GM06990 (cell line): ENCODE data around the gene NDUFA5.
A peak's percentile ranks its signal among the peaks of the same experiment; 100 is the strongest.
"Not testable (repeated sequence)": the region's sequence is repeated elsewhere in the genome, so short reads cannot be mapped to it uniquely, and the experiment has no call there.

Source experiments
- DNase-seq: peaks from one replicate; pipeline ENCODE4 v3.0.0-alpha.2; 2011; ENCODE audit not compliant: insufficient read length; ENCODE audit errors: extremely low read depth
- H3K27me3 ChIP-seq: replicated peaks from 2 replicates; pipeline ENCODE4 v1.6.0; 2011; ENCODE audit warnings: low read length; ENCODE audit not compliant: control insufficient read depth, insufficient read depth
- H3K36me3 ChIP-seq: 2 replicates; pipeline ENCODE4 v1.5.1; 2011; ENCODE audit warnings: low read length; ENCODE audit not compliant: control insufficient read depth, insufficient read depth
- H3K4me3 ChIP-seq: replicated peaks from 2 replicates; pipeline ENCODE4 v1.5.1; 2011; ENCODE audit warnings: low read depth, mild to moderate bottlenecking, control low read depth, low read length
- TF ChIP-seq, protein P1 (sequence below): IDR thresholded peaks from 2 replicates; pipeline ENCODE4 v1.5.1; 2011; ENCODE audit warnings: low read length, control low read depth, mild to moderate bottlenecking, inconsistent platforms; ENCODE audit not compliant: insufficient read depth, poor library complexity, severe bottlenecking

The NDUFA5 gene

DNA sequence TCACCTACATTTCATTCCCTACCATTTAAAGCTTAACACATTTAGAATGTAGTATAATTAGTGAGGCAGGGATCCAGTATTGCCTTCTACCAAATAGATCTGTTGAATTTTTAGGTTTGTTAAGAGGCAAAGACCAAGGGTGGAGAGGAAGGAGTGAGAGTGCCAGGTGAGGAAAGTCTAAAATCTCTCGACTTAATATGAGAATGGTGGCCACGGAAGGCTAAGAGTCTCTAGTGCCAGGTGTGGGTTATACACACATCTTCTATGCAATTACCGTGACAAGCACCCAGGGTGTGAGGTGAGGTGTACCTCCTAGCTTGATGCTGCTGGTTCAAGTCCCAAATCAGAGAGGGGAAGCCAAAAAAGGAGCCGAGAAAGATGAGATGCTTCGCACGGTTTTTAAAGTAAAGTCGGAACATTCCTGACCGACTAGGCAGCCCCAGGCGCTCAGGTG, 23.7 kb downstream of the NDUFA5 start:
- DNase-seq = no peak
- peak overlapping the region; percentile 78 for H3K4me3 ChIP-seq

DNA sequence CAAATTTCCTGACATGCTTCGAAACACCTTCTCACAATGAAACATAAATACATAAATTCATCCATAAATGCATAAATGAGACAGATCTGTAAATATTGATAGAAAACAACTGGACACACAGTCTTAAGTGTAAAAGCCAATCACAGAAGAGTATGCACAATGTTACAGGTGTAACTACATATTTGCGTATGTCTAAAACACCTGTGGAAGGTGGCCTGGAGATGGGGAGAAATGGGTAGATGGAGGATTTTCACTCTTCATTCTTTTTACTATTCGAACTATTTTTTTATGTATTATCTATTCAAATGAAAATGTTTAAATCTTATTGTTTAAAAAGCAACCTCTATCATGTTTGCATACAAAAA, 24.1 kb downstream of the NDUFA5 start:
- TF ChIP-seq, protein P1, sequence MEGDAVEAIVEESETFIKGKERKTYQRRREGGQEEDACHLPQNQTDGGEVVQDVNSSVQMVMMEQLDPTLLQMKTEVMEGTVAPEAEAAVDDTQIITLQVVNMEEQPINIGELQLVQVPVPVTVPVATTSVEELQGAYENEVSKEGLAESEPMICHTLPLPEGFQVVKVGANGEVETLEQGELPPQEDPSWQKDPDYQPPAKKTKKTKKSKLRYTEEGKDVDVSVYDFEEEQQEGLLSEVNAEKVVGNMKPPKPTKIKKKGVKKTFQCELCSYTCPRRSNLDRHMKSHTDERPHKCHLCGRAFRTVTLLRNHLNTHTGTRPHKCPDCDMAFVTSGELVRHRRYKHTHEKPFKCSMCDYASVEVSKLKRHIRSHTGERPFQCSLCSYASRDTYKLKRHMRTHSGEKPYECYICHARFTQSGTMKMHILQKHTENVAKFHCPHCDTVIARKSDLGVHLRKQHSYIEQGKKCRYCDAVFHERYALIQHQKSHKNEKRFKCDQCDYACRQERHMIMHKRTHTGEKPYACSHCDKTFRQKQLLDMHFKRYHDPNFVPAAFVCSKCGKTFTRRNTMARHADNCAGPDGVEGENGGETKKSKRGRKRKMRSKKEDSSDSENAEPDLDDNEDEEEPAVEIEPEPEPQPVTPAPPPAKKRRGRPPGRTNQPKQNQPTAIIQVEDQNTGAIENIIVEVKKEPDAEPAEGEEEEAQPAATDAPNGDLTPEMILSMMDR = no peak
- DNase-seq = no peak
- no peaks in the 10 kb centered on the region for H3K36me3 ChIP-seq
- no peak overlapping the region for H3K4me3 ChIP-seq
- H3K27me3 ChIP-seq = no peaks in the 10 kb centered on the region

More for the DNA sequence above, 23.7 kb downstream of the NDUFA5 start:
- Histone ChIP-seq H3K36me3 (no peaks in the 10 kb centered on the region), H3K27me3 (no peaks in the 10 kb centered on the region)
- TF ChIP-seq, protein P1 = no peak

DNA sequence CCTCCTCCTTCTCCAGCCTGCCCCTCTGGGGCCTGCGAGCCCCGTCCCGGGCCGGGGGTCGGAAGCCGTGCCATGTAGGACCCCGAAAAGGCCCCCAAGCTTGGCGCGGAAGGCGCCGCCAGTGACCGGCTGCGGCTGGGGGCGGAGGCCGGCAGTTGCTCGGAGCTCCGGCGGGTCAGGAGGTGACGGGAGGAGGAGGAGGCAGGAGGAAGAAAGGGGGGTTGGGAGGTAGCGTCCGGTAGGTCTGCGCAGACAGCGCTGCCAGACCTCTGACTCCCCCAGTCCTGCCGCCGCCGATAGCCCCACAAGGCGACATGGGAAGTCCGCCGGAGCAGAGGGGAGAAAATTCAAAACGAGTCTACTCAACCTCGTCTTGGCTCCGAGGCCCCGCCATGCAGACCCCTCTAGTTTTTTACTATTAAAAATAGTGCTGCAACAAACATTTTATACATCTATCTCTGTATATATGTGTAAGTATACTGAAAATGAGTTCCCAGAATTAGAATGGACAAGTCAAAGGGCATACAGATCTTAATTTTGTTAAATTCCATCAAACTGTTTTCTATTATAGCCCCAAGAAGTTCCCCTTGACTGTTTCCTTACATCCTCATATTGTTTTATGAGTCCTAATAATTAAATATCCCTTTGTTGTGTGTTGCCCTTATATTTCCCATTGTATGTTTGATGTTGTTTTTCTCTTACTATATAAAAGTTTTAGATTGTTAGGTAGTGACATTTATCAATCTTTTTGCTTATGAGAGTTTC, 24.6 kb downstream of the NDUFA5 start:
- H3K4me3 ChIP-seq, DNase-seq, H3K36me3 ChIP-seq, H3K27me3 ChIP-seq: not testable (repeated sequence)

DNA sequence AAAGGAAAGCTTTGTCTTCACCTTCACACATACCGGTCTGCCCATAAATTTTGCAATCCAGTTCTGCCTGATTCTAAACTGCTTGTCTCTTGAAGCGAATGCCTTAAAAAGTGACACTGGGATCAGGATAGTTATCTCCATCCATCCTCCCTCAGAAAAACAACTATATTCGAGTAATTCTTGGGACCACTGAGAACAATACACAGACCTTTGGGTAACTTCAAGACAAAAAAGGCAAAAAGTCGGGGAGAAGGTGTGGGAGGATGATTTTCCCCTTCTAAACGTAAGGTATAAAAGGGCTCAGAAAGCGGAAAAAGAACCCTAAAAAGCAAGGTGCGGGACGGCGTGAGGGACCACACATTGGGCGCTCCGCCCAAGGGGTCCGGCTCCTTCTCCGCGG, 25.3 kb downstream of the NDUFA5 start:
- not testable (repeated sequence) for H3K36me3 ChIP-seq, DNase-seq, H3K27me3 ChIP-seq, H3K4me3 ChIP-seq

DNA sequence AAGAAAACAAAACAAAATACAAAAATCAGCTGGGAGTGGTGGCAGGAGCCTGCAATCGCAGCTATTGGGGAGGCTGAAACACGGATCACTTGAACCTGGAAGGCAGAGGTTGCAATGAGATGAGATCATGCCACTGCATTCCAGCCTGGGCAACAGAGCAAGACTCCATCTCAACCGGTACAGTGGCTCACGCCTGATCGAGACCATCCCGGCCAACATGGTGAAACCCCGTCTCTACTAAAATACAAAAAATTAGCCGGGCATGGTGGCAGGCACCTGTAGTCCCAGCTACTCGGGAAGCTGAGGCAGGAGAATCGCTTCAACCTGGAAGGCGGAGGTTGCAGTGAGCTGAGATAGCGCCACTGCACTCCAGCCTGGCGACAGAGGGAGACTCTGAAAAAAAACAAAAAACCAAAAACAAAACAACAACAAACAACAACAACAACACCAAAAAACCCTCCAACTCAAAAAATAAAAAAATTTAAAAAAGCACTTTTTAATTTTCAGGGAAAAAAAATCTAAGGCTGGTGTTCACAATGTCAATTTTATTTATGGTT, 27.5 kb downstream of the NDUFA5 start:
- DNase-seq, H3K4me3 ChIP-seq: not testable (repeated sequence)

DNA sequence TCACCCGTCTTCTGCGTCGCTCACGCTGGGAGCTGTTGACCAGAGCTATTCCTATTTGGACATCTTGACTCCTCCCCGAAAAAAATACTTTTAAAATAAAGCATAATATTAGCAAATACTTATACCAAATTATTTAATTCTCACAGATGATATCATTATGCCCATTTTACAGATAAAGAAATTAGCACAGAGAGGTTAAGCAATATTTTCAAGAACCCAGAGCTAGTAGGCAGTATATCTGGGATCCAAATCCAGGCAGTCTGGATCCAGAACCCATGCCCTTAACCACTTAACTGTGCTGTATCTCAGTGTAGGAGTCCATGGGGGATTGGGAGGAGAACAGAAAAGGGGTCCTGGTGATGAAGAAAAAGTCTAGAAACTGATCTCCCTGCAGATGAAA, 29.4 kb downstream of the NDUFA5 start:
- no peaks in the 10 kb centered on the region for H3K27me3 ChIP-seq
- H3K36me3 ChIP-seq = no peaks in the 10 kb centered on the region
- TF ChIP-seq, protein P1 = no peak
- DNase-seq = no peak
- H3K4me3 ChIP-seq = no peak overlapping the region

More for the DNA sequence above, 27.5 kb downstream of the NDUFA5 start:
- H3K36me3 ChIP-seq, H3K27me3 ChIP-seq: not testable (repeated sequence)

DNA sequence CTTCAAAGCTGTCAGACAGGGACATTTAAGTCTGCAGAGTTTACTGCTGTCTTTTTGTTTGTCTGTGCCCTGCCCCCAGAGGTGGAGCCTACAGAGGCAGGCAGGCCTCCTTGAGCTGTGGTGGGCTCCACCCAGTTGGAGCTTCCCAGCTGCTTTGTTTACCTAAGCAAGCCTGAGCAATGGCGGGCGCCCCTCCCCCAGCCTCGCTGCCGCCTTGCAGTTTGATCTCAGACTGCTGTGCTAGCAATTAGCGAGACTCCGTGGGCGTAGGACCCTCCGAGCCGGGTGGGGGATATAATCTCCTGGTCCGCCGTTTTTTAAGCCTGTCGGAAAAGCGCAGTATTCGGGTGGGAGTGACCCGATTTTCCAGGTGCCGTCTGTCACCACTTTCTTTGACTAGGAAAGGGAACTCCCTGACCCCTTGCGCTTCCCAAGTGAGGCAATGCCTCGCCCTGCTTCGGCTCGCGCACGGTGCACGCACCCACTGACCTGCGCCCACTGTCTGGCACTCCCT, 29.8 kb downstream of the NDUFA5 start:
- H3K4me3 ChIP-seq, H3K27me3 ChIP-seq, H3K36me3 ChIP-seq, DNase-seq: not testable (repeated sequence)

DNA sequence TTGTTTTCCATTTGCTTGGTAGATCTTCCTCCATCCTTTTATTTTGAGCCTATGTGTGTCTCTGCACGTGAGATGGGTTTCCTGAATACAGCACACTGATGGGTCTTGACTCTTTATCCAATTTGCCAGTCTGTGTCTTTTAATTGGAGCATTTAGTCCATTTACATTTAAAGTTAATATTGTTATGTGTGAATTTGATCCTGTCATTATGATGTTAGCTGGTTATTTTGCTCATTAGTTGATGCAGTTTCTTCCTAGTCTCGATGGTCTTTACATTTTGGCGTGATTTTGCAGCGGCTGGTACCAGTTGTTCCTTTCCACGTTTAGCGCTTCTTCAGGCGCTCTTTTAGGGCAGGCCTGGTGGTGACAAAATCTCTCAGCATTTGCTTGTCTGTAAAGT, 31.1 kb downstream of the NDUFA5 start:
- H3K36me3 ChIP-seq, H3K27me3 ChIP-seq, DNase-seq, H3K4me3 ChIP-seq: not testable (repeated sequence)
